Activated naive CD4-positive, alpha-beta T cell treated with anti-CD3 and anti-CD28 coated beads for 36 hours (primary cell): ENCODE data around the gene MYCT1. TPM values are rescaled to one million over a fixed set of nuclear protein-coding genes. Genes with fewer than 3 reads are reported as not detected.
"Not testable (repeated sequence)": the region's sequence is repeated elsewhere in the genome, so short reads cannot be mapped to it uniquely, and the experiment has no call there.

Source experiments
- CTCF ChIA-PET: fragments of 350-600 bp; sonication (Branson Sonifier 250); formaldehyde crosslinking; loops from one replicate; lab custom pipeline; 2021; ENCODE audit warnings: antibody characterized with exemption; lab: Charles Lee
- DNase-seq: peaks from one replicate; pipeline ENCODE4 v3.0.0-alpha.2; 2020
- H3K27ac Mint-ChIP-seq: one replicate; pipeline ENCODE4 v1.8.0; 2021; ENCODE audit warnings: mild to moderate bottlenecking, mixed read lengths
- H3K27me3 Mint-ChIP-seq: one replicate; pipeline ENCODE4 v1.8.0; 2021; ENCODE audit warnings: low read depth, mixed read lengths
- H3K36me3 Mint-ChIP-seq: one replicate; pipeline ENCODE4 v1.8.0; 2021; ENCODE audit warnings: low read depth, mixed read lengths
- H3K4me1 Mint-ChIP-seq: one replicate; pipeline ENCODE4 v1.8.0; 2021; ENCODE audit warnings: low read depth, mixed read lengths
- H3K4me3 Mint-ChIP-seq: one replicate; pipeline ENCODE4 v1.8.0; 2021; ENCODE audit warnings: mild to moderate bottlenecking, moderate library complexity, mixed read lengths
- H3K9me3 Mint-ChIP-seq: one replicate; pipeline ENCODE4 v1.8.0; 2021; ENCODE audit warnings: mixed read lengths
- intact Hi-C: fragments of 100-400 bp; cut with micrococcal nuclease; formaldehyde crosslinking; loops from one replicate; pipeline ENCODE4 v1.15.1; 2023
- total RNA-seq, 2 experiments: library from RNA; stranded (reverse); gene quantifications; one replicate each; pipeline ENCODE4 v1.2.3, GENCODE V29; 2021

MYCT1 gene
- total RNA-seq, 2 experiments from 2014 or later, result not detected

DNA sequence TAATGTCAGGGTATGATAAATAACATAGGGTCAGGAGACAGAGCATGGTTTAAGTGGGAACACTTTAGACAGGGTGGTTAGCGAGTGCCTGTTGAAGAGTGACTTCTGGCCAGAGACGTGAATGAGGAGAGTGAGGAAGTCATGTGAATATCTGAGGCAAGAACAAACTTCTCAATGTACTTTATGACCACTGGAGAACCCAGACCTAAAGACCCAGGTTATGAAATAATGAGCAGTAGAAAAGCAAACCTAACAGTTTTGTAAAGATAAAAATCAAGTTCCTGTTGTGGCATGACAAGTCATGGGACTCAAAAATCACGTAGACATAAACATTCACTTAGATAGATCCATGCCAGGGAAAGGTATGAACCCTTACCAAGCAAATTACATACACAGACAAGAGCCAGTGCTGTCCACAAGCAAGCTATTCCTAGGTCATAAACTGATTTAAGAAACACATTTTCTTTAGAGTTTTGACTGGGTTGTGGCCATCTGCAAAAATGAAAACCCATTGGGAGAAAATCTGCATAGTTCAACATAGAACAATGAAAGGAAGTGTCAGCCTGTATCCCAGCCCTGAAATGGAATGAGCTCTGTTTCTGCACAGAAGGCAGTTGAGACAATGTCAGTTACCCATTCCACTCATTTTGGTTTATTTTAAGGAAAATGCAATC is 2.2 kb upstream of the MYCT1 start:
- H3K4me3 Mint-ChIP-seq, result no peak overlapping the region
- H3K27ac Mint-ChIP-seq, result no peak overlapping the region
- CTCF ChIA-PET, result interaction anchor here (0.6 kb wide), 1 partner anchor 125 kb away, joined by 3 read pairs; no protein-coding TSS in a partner anchor
- H3K36me3 Mint-ChIP-seq, result no peaks in the 10 kb centered on the region
- H3K4me1 Mint-ChIP-seq, result no peaks in the 10 kb centered on the region
- DNase-seq, result no peak
- no peaks in the 10 kb centered on the region for H3K9me3 Mint-ChIP-seq
- intact Hi-C loops, result no loop called here
- peaks cover 17% of the 10 kb centered on the region for H3K27me3 Mint-ChIP-seq

DNA sequence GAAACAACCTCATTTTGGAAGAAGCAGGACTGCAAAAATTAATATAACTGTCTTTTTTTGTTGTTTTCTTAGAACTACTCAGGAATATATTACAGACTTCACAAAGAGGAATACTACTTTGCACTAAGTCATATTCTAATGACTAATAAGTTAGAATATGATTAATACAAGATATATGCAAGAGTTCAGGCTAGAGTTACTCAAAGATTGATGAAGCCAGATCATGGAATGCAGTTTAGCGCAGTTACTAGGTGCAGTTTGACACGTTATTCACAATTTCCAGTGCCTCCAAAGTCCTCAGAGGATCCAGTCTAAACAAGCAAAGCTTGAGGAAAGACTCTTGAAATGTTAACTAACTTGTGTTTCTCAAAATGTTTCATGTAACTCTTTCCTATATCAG is 1.2 kb upstream of the MYCT1 start:
- no peaks in the 10 kb centered on the region for H3K4me1 Mint-ChIP-seq
- intact Hi-C loops, result no loop called here

DNA sequence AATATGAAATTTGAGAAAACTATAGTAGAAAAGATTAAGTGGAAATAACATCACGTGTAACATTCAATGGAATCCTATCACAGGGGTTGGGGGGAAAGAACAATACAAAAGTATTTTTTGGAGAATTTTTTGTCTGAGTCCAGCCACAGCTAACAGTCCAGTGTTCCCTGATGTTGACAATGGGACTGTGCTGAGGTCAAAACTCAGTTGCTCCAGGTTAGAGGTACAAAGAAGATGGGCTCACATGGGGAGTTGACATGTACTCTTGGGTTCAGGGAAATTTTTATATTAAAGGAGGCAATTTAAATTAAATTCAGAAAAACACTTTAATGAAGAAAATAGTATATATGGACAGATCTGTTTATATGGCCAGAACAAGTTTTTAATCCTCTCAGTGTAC is 995 bp downstream of the MYCT1 start:
- CTCF ChIA-PET, result no interaction called here
- Mint-ChIP-seq H3K36me3 (no peaks in the 10 kb centered on the region), H3K27ac (no peak overlapping the region), H3K27me3 (peaks cover 34% of the 10 kb centered on the region), H3K4me1 (no peaks in the 10 kb centered on the region), H3K9me3 (no peaks in the 10 kb centered on the region), H3K4me3 (no peak overlapping the region)
- intact Hi-C loops, result no loop called here
- no peak for DNase-seq

More for the DNA sequence above, 1.2 kb upstream of the MYCT1 start:
- no peaks in the 10 kb centered on the region for H3K36me3 Mint-ChIP-seq
- H3K27ac Mint-ChIP-seq, result no peak overlapping the region
- DNase-seq, result no peak
- CTCF ChIA-PET, result no interaction called here
- peaks cover 26% of the 10 kb centered on the region for H3K27me3 Mint-ChIP-seq
- H3K4me3 Mint-ChIP-seq, result no peak overlapping the region
- no peaks in the 10 kb centered on the region for H3K9me3 Mint-ChIP-seq

DNA sequence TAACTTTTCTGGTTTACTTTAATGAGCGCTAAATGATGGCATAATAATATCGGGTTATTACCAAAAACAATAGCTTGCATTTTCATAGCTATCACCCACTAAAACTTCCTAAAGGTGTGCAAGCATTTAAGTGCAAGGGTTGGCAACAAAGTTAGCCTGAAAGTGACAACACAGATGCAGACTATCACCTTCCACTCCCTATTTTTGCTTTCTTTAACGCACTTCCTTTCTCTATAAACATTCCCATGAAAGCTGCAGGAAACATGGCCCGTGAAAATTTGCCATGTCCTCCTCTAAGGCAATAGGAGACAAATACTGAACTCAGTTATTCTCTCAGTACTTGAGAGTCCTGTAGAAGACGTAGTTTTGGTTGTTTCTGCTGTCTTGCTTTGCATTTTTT is 2.7 kb downstream of the MYCT1 start:
- Mint-ChIP-seq H3K4me3 (no peak overlapping the region), H3K27ac (no peak overlapping the region), H3K9me3 (no peaks in the 10 kb centered on the region), H3K27me3 (peaks cover 29% of the 10 kb centered on the region), H3K4me1 (no peaks in the 10 kb centered on the region), H3K36me3 (no peaks in the 10 kb centered on the region)
- intact Hi-C loops, result no loop called here
- CTCF ChIA-PET, result no interaction called here
- no peak for DNase-seq

DNA sequence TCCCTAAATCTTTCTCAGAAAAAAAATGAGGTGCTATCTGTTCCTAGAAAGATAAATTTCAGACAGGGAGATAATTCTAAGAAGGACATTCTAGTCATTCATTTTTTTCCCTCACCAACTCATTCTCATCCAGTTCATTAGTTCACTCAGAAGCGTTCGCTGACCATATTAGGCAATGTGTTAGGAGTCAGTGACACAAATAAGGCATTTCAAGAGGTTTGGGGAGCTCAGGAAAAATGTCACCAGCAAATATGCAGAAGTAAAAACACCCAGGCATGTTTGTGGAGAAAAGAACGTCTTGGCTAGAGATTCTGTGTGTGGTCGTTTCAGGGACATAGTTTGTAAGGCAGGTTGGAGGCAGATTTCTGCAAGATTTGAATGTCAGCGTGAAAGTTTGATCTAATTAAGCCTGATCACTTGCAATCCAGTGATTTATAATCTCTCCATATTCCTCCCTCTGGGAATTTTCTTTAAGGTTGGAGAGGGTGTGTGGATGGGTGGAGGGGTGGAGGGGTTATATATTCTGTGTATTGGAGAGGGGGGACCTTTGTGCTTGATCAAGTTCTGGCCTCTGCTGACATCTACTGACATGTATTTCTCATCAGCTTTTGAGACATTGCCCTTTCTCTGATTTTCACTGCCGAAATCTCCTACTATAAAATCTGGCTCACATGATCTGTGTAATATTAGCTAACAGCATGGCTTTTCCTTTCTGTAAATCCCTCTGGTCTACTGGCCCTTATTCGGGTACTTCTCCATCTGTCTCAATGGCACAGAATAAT is 3.6 kb downstream of the MYCT1 start:
- no peaks in the 10 kb centered on the region for H3K4me1 Mint-ChIP-seq
- peaks cover 29% of the 10 kb centered on the region for H3K27me3 Mint-ChIP-seq
- CTCF ChIA-PET, result no interaction called here
- no peak overlapping the region for H3K4me3 Mint-ChIP-seq
- no peak for DNase-seq
- intact Hi-C loops, result no loop called here
- no peaks in the 10 kb centered on the region for H3K36me3 Mint-ChIP-seq
- no peak overlapping the region for H3K27ac Mint-ChIP-seq
- no peaks in the 10 kb centered on the region for H3K9me3 Mint-ChIP-seq

DNA sequence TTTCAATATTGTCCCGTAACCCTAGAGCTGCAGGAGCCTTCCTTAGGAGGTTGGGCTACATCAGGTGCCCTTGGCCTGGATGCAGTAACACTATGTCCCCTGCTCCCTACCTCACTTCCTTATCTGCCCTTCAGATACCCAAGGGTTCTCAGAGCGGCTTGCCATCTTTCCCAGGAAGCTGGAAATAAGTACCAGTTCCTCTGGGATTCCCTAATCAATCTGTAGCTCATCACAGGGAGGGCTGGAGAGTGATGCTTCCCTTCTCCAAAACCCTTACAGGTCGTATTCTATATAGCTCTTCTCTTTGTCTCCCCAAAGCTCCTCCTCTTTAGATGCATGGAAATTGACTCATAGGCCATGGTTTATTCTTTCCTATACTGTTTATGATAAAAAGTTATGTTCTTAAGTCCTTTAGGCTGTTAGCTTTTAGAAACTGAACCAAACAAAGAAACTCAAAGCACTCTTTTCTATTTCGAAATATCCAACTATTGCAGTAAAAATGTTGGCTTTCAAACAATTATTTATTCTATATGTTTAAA is 4.2 kb downstream of the MYCT1 start:
- CTCF ChIA-PET, result no interaction called here
- H3K4me1 Mint-ChIP-seq, result no peaks in the 10 kb centered on the region
- intact Hi-C loops, result no loop called here
- no peaks in the 10 kb centered on the region for H3K9me3 Mint-ChIP-seq
- no peaks in the 10 kb centered on the region for H3K36me3 Mint-ChIP-seq
- no peak for DNase-seq
- H3K4me3 Mint-ChIP-seq, result no peak overlapping the region
- peaks cover 26% of the 10 kb centered on the region for H3K27me3 Mint-ChIP-seq
- H3K27ac Mint-ChIP-seq, result no peak overlapping the region

DNA sequence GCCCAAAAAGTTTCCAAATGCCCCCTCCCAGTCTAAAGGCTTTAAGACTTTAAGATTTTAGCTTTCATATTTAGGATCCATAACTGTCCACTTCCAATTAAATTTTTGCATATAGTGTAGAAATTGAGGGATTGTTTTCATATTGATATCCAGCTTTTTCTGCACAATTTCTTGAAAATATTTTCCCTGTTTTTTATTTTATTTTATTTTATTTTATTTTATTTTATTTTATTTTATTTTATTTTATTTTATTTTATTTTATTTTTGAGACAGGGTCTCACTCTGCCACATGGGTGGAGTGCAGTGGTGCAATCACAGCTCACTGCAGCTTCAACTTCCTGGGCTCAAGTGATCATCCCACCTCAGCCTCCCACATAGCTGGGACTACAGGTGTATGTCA is 6.1 kb downstream of the MYCT1 start:
- H3K27ac Mint-ChIP-seq, H3K4me1 Mint-ChIP-seq, H3K4me3 Mint-ChIP-seq, H3K36me3 Mint-ChIP-seq, intact Hi-C loops, H3K9me3 Mint-ChIP-seq, DNase-seq: not testable (repeated sequence)
- CTCF ChIA-PET, result interaction anchor here (0.7 kb wide), 1 partner anchor 1412 kb away, joined by 3 read pairs; no protein-coding TSS in a partner anchor
- H3K27me3 Mint-ChIP-seq, result peaks cover 22% of the 10 kb centered on the region

DNA sequence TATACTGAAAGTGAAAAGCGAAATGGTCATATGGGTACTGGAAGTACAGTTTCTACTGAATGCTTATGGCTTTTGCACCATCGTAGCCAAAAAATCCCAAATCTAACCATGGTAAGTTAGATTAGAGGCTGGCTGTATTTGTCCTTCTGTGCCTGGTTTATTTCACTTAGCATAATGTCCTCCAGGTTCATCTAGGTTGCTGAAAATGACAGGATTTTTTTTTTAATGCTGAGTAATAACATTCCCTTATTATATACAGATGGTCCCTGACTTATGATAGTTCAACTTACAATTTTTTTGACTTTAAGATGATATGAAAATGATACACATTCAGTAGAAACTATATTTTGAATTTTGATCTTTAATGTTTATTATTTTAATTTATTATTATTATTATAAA is 7.6 kb downstream of the MYCT1 start:
- Mint-ChIP-seq H3K4me1 (no peaks in the 10 kb centered on the region), H3K9me3 (peaks cover 3% of the 10 kb centered on the region), H3K27ac (no peak overlapping the region), H3K36me3 (no peaks in the 10 kb centered on the region), H3K4me3 (no peak overlapping the region), H3K27me3 (peaks cover 19% of the 10 kb centered on the region)
- intact Hi-C loops, result no loop called here
- CTCF ChIA-PET, result no interaction called here
- DNase-seq, result no peak

DNA sequence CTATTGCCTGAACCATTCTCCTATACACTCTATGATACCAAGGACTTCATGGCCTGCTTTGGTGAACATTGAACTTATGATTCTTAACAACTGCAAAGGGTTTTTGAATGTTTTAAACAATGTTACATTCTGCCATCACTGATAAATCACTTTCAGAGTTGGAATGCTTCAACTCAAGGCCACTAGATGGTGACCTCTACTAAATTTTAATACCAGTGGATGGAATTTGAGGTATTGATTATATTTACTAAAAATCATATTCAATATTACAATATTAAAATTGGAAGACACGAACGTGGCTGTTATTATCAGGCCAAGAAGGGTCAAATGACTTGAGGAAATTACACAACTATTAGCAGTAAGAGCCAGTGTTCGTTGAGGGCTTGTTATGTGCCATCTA is 18.6 kb downstream of the MYCT1 start:
- CTCF ChIA-PET, result no interaction called here
- peaks cover 1% of the 10 kb centered on the region for H3K36me3 Mint-ChIP-seq
- peaks cover 2% of the 10 kb centered on the region for H3K27me3 Mint-ChIP-seq
- peaks cover 10% of the 10 kb centered on the region for H3K9me3 Mint-ChIP-seq
- no peaks in the 10 kb centered on the region for H3K4me1 Mint-ChIP-seq
- intact Hi-C loops, result no loop called here
- DNase-seq, result no peak
- no peak overlapping the region for H3K27ac Mint-ChIP-seq
- no peak overlapping the region for H3K4me3 Mint-ChIP-seq

DNA sequence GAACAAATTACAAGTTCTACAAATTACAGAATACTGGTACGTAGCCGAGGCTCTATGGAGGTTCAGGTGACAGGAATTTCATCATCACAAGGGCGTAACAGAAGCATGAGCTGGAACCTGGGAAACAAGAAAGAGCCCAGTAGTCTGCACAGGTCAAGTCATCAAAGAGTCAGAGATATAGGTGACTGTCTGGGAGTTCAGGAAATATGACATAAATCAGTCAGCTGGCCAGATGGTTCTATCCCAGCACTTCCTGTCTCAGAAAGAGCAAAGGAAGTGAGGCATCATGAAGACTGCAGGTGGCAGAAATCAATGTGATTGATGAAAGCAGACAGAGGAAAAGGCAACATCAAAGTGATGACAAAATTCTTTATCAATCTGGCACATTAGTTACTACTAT is 23.3 kb downstream of the MYCT1 start:
- H3K4me1 Mint-ChIP-seq, result no peaks in the 10 kb centered on the region

DNA sequence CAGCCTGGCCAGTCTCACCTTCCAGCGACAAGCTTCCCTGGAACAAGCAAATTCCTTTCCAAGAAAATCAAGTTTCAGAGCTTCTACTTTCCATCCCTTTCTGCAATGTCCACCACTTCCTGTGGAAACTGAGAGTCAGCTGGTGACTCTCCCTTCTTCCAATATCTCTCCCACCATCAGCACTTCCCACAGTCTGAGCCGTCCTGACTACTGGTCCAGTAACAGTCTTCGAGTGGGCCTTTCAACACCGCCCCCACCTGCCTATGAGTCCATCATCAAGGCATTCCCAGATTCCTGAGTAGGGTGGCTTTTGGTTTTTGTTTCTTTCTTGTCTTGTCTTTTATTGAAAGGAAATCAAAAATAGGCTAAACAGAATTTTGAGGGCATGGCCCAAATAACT is 24.3 kb downstream of the MYCT1 start:
- peaks cover 1% of the 10 kb centered on the region for H3K9me3 Mint-ChIP-seq
- no peaks in the 10 kb centered on the region for H3K4me1 Mint-ChIP-seq
- H3K4me3 Mint-ChIP-seq, result no peak overlapping the region
- H3K36me3 Mint-ChIP-seq, result no peaks in the 10 kb centered on the region
- no peak overlapping the region for H3K27ac Mint-ChIP-seq
- peaks cover 4% of the 10 kb centered on the region for H3K27me3 Mint-ChIP-seq
- intact Hi-C loops, result no loop called here
- DNase-seq, result no peak
- CTCF ChIA-PET, result no interaction called here

More for the DNA sequence above, 23.3 kb downstream of the MYCT1 start:
- H3K4me3 Mint-ChIP-seq, result no peak overlapping the region
- intact Hi-C loops, result no loop called here
- H3K9me3 Mint-ChIP-seq, result peaks cover 1% of the 10 kb centered on the region
- H3K27ac Mint-ChIP-seq, result no peak overlapping the region
- CTCF ChIA-PET, result no interaction called here
- no peaks in the 10 kb centered on the region for H3K36me3 Mint-ChIP-seq
- peaks cover 4% of the 10 kb centered on the region for H3K27me3 Mint-ChIP-seq
- no peak for DNase-seq

DNA sequence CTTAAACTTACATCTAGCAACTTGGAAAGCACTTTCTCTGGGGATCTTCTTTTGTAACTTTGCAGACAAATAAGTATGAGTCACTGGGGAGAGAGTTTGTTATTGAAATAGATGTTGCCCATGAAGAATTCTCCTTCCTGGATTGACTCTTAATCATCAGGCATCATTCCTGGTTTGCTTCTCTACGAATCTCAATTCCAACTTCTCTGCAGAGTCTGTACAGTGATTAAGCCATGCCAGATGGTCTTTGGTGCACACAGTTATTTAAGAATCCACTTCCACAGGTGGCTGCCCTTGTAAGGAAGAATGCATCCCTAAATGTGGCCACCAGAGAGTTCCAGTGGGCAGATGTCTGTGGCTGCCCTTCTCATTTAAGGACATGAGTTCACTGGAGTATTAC is 25.7 kb downstream of the MYCT1 start:
- DNase-seq, result no peak
- Mint-ChIP-seq H3K27me3 (peaks cover 2% of the 10 kb centered on the region), H3K36me3 (no peaks in the 10 kb centered on the region), H3K27ac (no peak overlapping the region), H3K4me3 (no peak overlapping the region), H3K9me3 (peaks cover 1% of the 10 kb centered on the region), H3K4me1 (no peaks in the 10 kb centered on the region)
- intact Hi-C loops, result no loop called here
- CTCF ChIA-PET, result interaction anchor here (0.8 kb wide), 1 partner anchor 83 kb away, joined by 3 read pairs; no protein-coding TSS in a partner anchor

DNA sequence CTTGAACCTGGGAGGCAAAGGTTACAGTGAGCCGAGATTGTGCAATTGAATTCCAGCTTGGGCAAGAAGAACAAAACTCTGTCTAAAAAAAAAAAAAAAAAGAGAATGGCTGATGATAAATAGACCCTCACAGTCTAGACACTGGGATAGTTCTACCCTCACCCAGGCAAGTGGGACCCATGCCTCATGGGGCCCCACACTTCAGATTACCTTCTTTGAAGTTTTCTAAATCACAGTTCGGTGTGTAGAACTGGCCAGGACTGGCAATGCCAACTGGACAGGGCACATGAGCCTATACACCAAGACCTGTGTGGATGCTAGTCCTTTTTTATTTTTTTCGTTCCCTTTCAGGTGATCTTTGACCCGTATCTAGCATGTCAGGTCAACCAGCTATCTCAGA is 28.6 kb downstream of the MYCT1 start:
- intact Hi-C loops, result no loop called here
- H3K4me3 Mint-ChIP-seq, result no peak overlapping the region
- no peaks in the 10 kb centered on the region for H3K9me3 Mint-ChIP-seq
- DNase-seq, result no peak
- no peak overlapping the region for H3K27ac Mint-ChIP-seq
- no peaks in the 10 kb centered on the region for H3K36me3 Mint-ChIP-seq
- no peaks in the 10 kb centered on the region for H3K4me1 Mint-ChIP-seq
- CTCF ChIA-PET, result no interaction called here
- H3K27me3 Mint-ChIP-seq, result peaks cover 2% of the 10 kb centered on the region
